WTC11 (cell line): ENCODE data around the gene RBM39. TPM values are rescaled to one million over a fixed set of nuclear protein-coding genes. Genes with fewer than 3 reads are reported as not detected.

Experiments
- ATAC-seq: fragments of 200-7000 bp; cut with Tn5 transposase; 2 replicates; pipeline ENCODE4 v1.10.0; 2021; ENCODE audit warnings: mild to moderate bottlenecking, moderate library complexity
- CTCF ChIA-PET: fragments of 300-600 bp; sonication (Branson Sonifier 250); formaldehyde crosslinking; loops from one replicate; lab custom pipeline; 2021; ENCODE audit warnings: antibody characterized with exemption; lab: Charles Lee
- POLR2A ChIA-PET: fragments of 350-600 bp; sonication (Branson Sonifier 250); formaldehyde crosslinking; loops from one replicate; lab custom pipeline; 2021; ENCODE audit warnings: antibody characterized with exemption; lab: Charles Lee
- DNase-seq: peaks from one replicate; pipeline ENCODE4 v3.0.0; 2021; ENCODE audit warnings: low spot score
- H3K27ac Mint-ChIP-seq: 2 replicates; pipeline ENCODE4 v1.8.0; 2021; ENCODE audit warnings: mixed read lengths
- H3K27me3 Mint-ChIP-seq: 2 replicates; pipeline ENCODE4 v1.8.0; 2021; ENCODE audit warnings: low read depth, mild to moderate bottlenecking, moderate library complexity, mixed read lengths
- H3K36me3 Mint-ChIP-seq: 2 replicates; pipeline ENCODE4 v1.8.0; 2021; ENCODE audit warnings: mixed read lengths
- H3K4me1 Mint-ChIP-seq: 2 replicates; pipeline ENCODE4 v1.8.0; 2022; ENCODE audit warnings: mixed read lengths
- H3K4me3 Mint-ChIP-seq: 2 replicates; pipeline ENCODE4 v1.8.0; 2021; ENCODE audit warnings: mild to moderate bottlenecking, moderate library complexity, mixed read lengths
- H3K9me3 Mint-ChIP-seq: 2 replicates; pipeline ENCODE4 v1.8.0; 2021; ENCODE audit warnings: mixed read lengths
- ATF1 ChIP-seq: sonication (generic); formaldehyde crosslinking; IDR thresholded peaks from 2 replicates; pipeline ENCODE4 v1.8.1; 2023; ENCODE audit warnings: mild to moderate bottlenecking, moderate library complexity, missing genetic modification reagents
- ATF2 ChIP-seq: sonication (generic); formaldehyde crosslinking; IDR thresholded peaks from 2 replicates; pipeline ENCODE4 v1.8.1; 2022; ENCODE audit warnings: low read depth, missing genetic modification reagents, borderline replicate concordance
- FOXK1 ChIP-seq: sonication (generic); formaldehyde crosslinking; IDR thresholded peaks from 2 replicates; pipeline ENCODE4 v1.8.0; 2022; ENCODE audit warnings: mild to moderate bottlenecking, moderate library complexity, missing genetic modification reagents
- IRF2 ChIP-seq: sonication (generic); formaldehyde crosslinking; IDR thresholded peaks from 2 replicates; pipeline ENCODE4 v1.8.0; 2022; ENCODE audit warnings: low read depth, missing genetic modification reagents, borderline replicate concordance
- MYBL2 ChIP-seq: sonication (generic); formaldehyde crosslinking; IDR thresholded peaks from 2 replicates; pipeline ENCODE4 v1.8.1; 2023; ENCODE audit warnings: mild to moderate bottlenecking, moderate library complexity, missing genetic modification reagents
- NFATC4 ChIP-seq: fragments of 250-450 bp; sonication (Bioruptor Pico); IDR thresholded peaks from 2 replicates; pipeline ENCODE4 v1.9.0; 2021; ENCODE audit warnings: mild to moderate bottlenecking
- NR3C1 ChIP-seq: sonication (generic); formaldehyde crosslinking; conservative IDR thresholded peaks from 2 replicates; pipeline ENCODE4 v1.8.1; 2023; ENCODE audit warnings: low read depth, mild to moderate bottlenecking, missing genetic modification reagents
- TEAD1 ChIP-seq: sonication (generic); formaldehyde crosslinking; IDR thresholded peaks from 2 replicates; pipeline ENCODE4 v1.8.0; 2022; ENCODE audit warnings: mild to moderate bottlenecking, missing genetic modification reagents
- TP53 ChIP-seq: sonication (generic); formaldehyde crosslinking; IDR thresholded peaks from 2 replicates; pipeline ENCODE4 v1.8.1; 2023; ENCODE audit warnings: mild to moderate bottlenecking, missing genetic modification reagents
- ZNF138 ChIP-seq: sonication (generic); formaldehyde crosslinking; conservative IDR thresholded peaks from 2 replicates; pipeline ENCODE4 v1.8.1; 2022; ENCODE audit warnings: mild to moderate bottlenecking, moderate library complexity, missing genetic modification reagents
- ZNF532 ChIP-seq: fragments of 250-450 bp; sonication (Bioruptor Pico); IDR thresholded peaks from 2 replicates; pipeline ENCODE4 v1.9.0; 2021; ENCODE audit warnings: mild to moderate bottlenecking, borderline replicate concordance
- total RNA-seq: library from RNA; stranded (reverse); gene quantifications from 3 replicates; pipeline ENCODE4 v1.2.3, GENCODE V29; 2021
- TF ChIP-seq, protein P1 (sequence below): fragments of 250-450 bp; sonication (Bioruptor Pico); conservative IDR thresholded peaks from 2 replicates; pipeline ENCODE4 v1.9.0; 2021; ENCODE audit warnings: mild to moderate bottlenecking
- TF ChIP-seq, protein P2 (sequence below): fragments of 250-450 bp; sonication (Bioruptor Pico); IDR thresholded peaks from 2 replicates; pipeline ENCODE4 v1.9.0; 2021; ENCODE audit warnings: mild to moderate bottlenecking

The RBM39 gene
- total RNA-seq, 1 experiment from 2014 or later: 231 TPM

GRCh38 chr20:35700625-35701148, 41.4 kb downstream of the RBM39 start (continued):
- TF ChIP-seq ZNF532 (CRISPR knock-in tag) (peak; percentile 60; the same call in 1 of the 2 replicates), IRF2 (CRISPR knock-in tag) (no peak), MYBL2 (CRISPR knock-in tag) (no peak), ATF2 (CRISPR knock-in tag) (no peak), TEAD1 (CRISPR knock-in tag) (no peak)
- TF ChIP-seq, protein P1, sequence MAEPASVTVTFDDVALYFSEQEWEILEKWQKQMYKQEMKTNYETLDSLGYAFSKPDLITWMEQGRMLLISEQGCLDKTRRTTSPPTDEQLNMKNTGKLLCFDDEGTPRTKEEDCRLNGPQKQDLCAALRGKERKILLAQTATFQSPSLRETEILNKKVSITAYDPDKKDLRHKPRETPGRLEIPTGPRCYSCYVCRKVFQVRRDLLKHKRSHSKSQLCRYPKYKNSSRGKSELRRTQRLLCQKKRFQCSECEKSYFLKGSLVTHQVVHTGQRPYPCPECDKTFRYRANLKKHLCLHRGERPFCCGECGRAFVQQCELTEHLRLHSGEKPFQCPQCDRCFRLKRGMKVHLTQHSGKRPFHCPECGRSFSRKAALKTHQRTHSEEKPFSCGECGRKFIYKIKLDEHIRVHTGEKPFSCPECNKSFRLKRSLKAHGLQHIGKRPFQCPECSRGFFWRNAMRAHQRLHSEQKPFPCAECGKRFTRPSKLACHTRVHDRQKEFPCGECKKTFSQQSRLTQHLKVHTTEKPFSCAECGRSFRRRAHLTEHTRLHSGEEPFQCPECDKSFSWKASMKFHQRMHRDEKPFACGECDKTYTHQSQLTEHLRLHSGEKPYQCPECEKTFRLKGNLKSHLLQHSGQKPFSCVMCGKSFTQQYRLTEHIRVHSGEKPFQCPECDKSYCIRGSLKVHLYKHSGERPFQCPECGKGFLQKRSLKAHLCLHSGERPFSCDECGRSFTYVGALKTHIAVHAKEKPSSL (CRISPR knock-in tag): 0 out of 2 replicates have a peak, but pooled peaks have one; percentile 43

DNA sequence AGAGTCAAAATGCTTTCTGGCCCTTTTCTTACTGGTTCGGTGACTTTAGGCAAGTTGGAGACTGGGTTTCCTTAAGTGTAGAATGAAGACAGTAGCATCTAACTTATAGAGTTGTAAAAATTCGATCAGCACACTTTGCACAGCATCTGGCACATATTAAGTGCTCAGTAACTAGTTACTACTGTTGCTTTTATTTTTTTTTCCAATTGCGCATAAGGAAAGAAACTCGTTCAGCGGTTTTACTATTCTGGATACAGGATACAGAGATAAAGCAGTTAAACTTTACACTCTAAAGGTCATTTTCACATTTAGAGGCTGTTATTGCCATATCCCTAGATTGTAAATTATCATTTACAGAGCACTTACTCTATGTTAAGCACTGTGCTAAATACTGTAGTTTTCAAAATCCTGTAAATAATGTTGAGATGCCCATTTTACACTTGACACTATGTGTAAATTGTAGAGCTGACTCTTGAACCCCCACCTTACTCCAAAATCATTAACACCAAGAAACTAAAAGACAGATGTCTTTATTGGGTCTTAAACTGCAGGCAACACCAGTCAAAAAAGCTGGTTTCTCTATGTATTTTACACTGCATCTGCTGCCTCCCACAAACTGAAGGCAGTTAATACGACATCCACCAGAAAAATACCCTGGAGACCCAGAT, 42.0 kb downstream of the RBM39 start:
- Mint-ChIP-seq H3K9me3 (no peaks in the 10 kb centered on the region), H3K27ac (peak overlapping the region; percentile 96), H3K36me3 (peaks cover 32% of the 10 kb centered on the region), H3K27me3 (no peaks in the 10 kb centered on the region), H3K4me1 (peaks cover 19% of the 10 kb centered on the region), H3K4me3 (peak overlapping the region; percentile 93)
- DNase-seq (no peak), ATAC-seq (no peak)
- POLR2A ChIA-PET: interaction anchor here (1.1 to 1.7 kb wide), 4 partner anchors 42 to 254 kb away, joined by 4 to 6 read pairs (median 4); partner anchors contain the start of genes RBM39 and SCAND1
- no peak for TF ChIP-seq NFATC4 (CRISPR knock-in tag)
- TF ChIP-seq, protein P2, sequence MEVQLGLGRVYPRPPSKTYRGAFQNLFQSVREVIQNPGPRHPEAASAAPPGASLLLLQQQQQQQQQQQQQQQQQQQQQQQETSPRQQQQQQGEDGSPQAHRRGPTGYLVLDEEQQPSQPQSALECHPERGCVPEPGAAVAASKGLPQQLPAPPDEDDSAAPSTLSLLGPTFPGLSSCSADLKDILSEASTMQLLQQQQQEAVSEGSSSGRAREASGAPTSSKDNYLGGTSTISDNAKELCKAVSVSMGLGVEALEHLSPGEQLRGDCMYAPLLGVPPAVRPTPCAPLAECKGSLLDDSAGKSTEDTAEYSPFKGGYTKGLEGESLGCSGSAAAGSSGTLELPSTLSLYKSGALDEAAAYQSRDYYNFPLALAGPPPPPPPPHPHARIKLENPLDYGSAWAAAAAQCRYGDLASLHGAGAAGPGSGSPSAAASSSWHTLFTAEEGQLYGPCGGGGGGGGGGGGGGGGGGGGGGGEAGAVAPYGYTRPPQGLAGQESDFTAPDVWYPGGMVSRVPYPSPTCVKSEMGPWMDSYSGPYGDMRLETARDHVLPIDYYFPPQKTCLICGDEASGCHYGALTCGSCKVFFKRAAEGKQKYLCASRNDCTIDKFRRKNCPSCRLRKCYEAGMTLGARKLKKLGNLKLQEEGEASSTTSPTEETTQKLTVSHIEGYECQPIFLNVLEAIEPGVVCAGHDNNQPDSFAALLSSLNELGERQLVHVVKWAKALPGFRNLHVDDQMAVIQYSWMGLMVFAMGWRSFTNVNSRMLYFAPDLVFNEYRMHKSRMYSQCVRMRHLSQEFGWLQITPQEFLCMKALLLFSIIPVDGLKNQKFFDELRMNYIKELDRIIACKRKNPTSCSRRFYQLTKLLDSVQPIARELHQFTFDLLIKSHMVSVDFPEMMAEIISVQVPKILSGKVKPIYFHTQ (CRISPR knock-in tag): no peak
- TF ChIP-seq TP53 (CRISPR knock-in tag): no peak
- no peak for TF ChIP-seq FOXK1 (CRISPR knock-in tag)
- TF ChIP-seq NR3C1: no peak
- TF ChIP-seq ATF1: no peak
- TF ChIP-seq ZNF138: no peak
- CTCF ChIA-PET: interaction anchor here (0.8 to 1.2 kb wide), 3 partner anchors 42 to 255 kb away, joined by 3 to 4 read pairs (median 3); partner anchors contain the start of genes RBM39 and SCAND1
